ENCODE data around the gene B3GALT4.

GRCh38 chr6:33299237-33299944 is 22.5 kb downstream of the B3GALT4 start:
- TF ChIP-seq CTCF (IDR thresholded peaks at IDR 0.05 in 8 of 11, conservative IDR thresholded peaks at IDR 0.05 in 3 of 11), result peak; percentile 60 to 90 (median 81)
- peak; percentile 96 to 97 (median 97) for TF ChIP-seq POLR2AphosphoS5 (IDR thresholded peaks at IDR 0.05)

Measured in spleen (tissue), 7 donors.